ENCODE measurements around the gene RMI1. TPM values are rescaled to one million over a fixed set of nuclear protein-coding genes. Genes with fewer than 3 reads are reported as not detected.
"Not testable (repeated sequence)": the region's sequence is repeated elsewhere in the genome, so short reads cannot be mapped to it uniquely, and the experiment has no call there.

RMI1 gene
- total RNA-seq, 2 donors from 2014 or later, result 8.7 to 18.1 TPM

DNA sequence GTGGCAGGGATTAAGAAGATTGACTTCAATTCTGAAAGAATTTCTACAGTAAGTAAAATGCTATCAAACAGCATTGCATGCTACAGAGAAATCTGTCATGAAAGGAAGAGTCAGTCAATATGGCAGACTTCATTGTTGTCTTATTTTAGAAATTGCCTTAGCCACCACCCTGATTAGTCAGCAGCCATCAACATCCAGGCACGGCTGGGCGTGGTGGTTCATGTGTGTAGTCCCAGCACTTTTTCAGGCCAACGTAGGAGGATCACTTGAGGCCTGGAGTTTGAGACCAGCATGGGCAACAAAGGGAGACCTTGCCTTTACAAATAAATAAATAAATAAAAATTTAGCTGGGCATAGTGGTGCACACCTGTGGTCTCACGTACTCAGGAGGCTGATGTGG lies 46.6 kb downstream of the RMI1 start:
- intact Hi-C loops (cut with DNase I), result no loop called here
- Histone ChIP-seq H3K27me3 (replicated peaks; ENCODE audit: insufficient read depth) (no peaks in the 10 kb centered on the region), H3K4me3 (no peak overlapping the region), H3K9me3 (no peaks in the 10 kb centered on the region), H3K4me1 (replicated peaks) (no peaks in the 10 kb centered on the region), H3K36me3 (no peaks in the 10 kb centered on the region), H3K27ac (no peak overlapping the region)
- WGBS, result 88% methylated on average over 4 of the region's 4 CpGs
- no peak for DNase-seq (ENCODE audit: low spot score)
- no peak for TF ChIP-seq POLR2A (IDR thresholded peaks at IDR 0.05)
- TF ChIP-seq, protein P1, sequence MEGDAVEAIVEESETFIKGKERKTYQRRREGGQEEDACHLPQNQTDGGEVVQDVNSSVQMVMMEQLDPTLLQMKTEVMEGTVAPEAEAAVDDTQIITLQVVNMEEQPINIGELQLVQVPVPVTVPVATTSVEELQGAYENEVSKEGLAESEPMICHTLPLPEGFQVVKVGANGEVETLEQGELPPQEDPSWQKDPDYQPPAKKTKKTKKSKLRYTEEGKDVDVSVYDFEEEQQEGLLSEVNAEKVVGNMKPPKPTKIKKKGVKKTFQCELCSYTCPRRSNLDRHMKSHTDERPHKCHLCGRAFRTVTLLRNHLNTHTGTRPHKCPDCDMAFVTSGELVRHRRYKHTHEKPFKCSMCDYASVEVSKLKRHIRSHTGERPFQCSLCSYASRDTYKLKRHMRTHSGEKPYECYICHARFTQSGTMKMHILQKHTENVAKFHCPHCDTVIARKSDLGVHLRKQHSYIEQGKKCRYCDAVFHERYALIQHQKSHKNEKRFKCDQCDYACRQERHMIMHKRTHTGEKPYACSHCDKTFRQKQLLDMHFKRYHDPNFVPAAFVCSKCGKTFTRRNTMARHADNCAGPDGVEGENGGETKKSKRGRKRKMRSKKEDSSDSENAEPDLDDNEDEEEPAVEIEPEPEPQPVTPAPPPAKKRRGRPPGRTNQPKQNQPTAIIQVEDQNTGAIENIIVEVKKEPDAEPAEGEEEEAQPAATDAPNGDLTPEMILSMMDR (IDR thresholded peaks at IDR 0.05), result no peak

DNA sequence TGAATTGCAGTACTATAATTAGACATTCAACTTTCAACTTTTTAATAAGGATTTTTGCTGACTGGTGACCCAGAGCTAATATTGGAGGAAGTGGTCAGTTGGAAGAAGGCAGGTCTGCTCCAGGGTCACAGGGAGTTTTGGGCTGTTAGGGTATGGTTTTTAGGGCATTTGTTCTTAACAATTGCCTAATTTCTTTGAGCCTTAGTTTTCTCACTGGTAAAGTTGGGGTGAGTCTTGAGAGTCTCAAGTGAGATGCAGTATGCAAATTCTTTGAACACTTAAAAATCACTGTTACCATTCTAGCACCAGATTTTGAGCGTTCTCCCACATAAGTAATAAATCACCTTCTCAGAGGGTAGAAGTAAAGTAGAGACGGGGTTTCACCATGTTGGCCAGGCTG lies 50.9 kb downstream of the RMI1 start:
- intact Hi-C loops (cut with DNase I), result no loop called here

DNA sequence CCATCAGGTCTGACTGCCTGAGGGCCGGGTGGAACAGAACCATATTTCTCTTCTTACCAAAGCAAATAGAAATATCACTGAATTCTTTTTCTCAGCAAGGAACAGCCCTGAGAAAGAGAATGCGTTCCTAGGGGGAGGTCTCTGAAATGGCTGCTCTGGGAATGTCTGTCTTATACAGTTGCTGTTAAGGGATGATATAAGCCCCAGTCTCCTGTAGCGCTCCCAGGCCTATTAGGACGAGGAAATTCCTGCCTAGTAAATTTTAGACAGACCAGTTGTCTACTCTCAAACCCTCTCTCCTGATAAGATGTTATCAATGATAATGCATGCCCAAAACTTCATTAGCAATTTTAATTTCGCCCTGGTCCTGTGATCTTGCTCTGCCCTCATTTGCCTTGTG lies 61.3 kb downstream of the RMI1 start:
- H3K4me1 ChIP-seq (replicated peaks); H3K4me3 ChIP-seq; intact Hi-C loops (cut with DNase I); H3K27ac ChIP-seq; H3K36me3 ChIP-seq; DNase-seq (ENCODE audit: low spot score); H3K9me3 ChIP-seq; H3K27me3 ChIP-seq (replicated peaks; ENCODE audit: insufficient read depth): not testable (repeated sequence)
- 73% methylated on average over 5 of the region's 5 CpGs for WGBS

More for the DNA sequence above, 50.9 kb downstream of the RMI1 start:
- no peak for DNase-seq (ENCODE audit: low spot score)
- TF ChIP-seq POLR2A (IDR thresholded peaks at IDR 0.05) (no peak), POLR2AphosphoS5 (IDR thresholded peaks at IDR 0.05) (no peak)
- TF ChIP-seq, protein P1 (IDR thresholded peaks at IDR 0.05), result no peak
- no peaks in the 10 kb centered on the region for H3K27me3 ChIP-seq (replicated peaks; ENCODE audit: insufficient read depth)
- H3K4me3 ChIP-seq, result no peak overlapping the region
- no peak overlapping the region for H3K27ac ChIP-seq
- H3K9me3 ChIP-seq, result no peaks in the 10 kb centered on the region
- no peaks in the 10 kb centered on the region for H3K36me3 ChIP-seq
- no peaks in the 10 kb centered on the region for H3K4me1 ChIP-seq (replicated peaks)
- WGBS, result 96% methylated on average over 2 of the region's 2 CpGs

DNA sequence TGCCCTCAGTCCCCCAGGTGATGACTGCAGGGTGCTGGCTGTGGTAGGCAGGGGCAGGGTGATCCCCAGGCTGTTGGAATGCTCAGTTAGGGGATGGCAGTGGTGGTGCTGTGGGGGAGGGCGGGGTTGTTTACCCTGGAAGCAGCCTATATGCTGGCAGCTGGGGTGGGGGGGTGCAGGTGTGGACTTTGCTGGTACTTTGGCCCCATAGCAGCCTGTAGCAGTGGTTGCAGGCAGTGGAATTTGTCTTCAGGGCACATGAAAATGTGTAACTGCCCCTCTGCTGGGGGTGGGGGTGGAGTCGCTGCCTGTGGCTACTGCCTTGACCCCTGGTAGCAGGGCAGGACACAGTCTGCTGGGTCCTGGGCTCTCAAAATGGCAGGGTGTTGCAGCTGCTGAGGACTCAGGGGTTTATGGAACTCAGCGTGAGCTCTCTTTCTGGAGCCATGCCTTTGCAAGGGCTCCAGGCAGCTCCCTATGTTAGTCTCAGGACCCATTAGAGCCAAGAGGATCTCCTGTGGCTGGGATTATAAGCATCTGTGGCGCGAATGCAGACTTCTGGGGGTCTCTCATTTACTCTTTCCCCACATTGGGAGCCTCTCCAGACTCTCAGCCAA lies 65.0 kb downstream of the RMI1 start:
- Histone ChIP-seq H3K4me3 (no peak overlapping the region), H3K36me3 (no peaks in the 10 kb centered on the region), H3K9me3 (no peaks in the 10 kb centered on the region), H3K4me1 (replicated peaks) (no peaks in the 10 kb centered on the region), H3K27ac (no peak overlapping the region), H3K27me3 (replicated peaks; ENCODE audit: insufficient read depth) (no peaks in the 10 kb centered on the region)
- TF ChIP-seq, protein P1 (IDR thresholded peaks at IDR 0.05), result no peak
- no peak for TF ChIP-seq POLR2AphosphoS5 (IDR thresholded peaks at IDR 0.05)
- TF ChIP-seq POLR2A (IDR thresholded peaks at IDR 0.05), result no peak
- WGBS, result 84% methylated on average over 5 of the region's 5 CpGs
- intact Hi-C loops (cut with DNase I), result no loop called here
- DNase-seq (ENCODE audit: low spot score), result no peak

Small RNA genes lying within 50 kb of the gene (microRNA-seq; reads per million reads assigned to microRNA genes)
- 17.0 reads per million, percentile 57 among the genes with 10 or more reads in this experiment for gene MIR7-1

Small RNA genes lying within 50 kb of the gene (small RNA-seq; reads per million reads assigned to genes)
- gene RF00019, result 0 reads per million in 2 donors

Other genes starting within 250 kb of the RMI1 start
- gene GKAP1, start 163.0 kb upstream of the RMI1 start, total RNA-seq, result 10 to 100 TPM; 10.2 to 26.1 TPM
- gene KIF27, start 59.4 kb upstream of the RMI1 start, total RNA-seq, result 10 to 100 TPM in 1 of 2 donors, 1 to 10 TPM in 1; 3.4 to 11.2 TPM
- 100 to 1,000 TPM; 447 to 480 TPM for gene HNRNPK, start 590 bp upstream of the RMI1 start, total RNA-seq